Ascending aorta (tissue), 2 donors: ENCODE data around the gene NRXN3. TPM values are rescaled to one million over a fixed set of nuclear protein-coding genes. Genes with fewer than 3 reads are reported as not detected.

Source experiments
- DNase-seq, 2 donors: peaks; one replicate each; pipeline ENCODE4 v3.0.0-alpha.2; 2019; ENCODE audit warnings: low spot score in 2 of 2
- H3K27ac ChIP-seq, 2 donors: fragments of 200-600 bp; sonication (generic); one replicate each; pipeline ENCODE4 v1.5.1; 2016 to 2017; ENCODE audit warnings: mild to moderate bottlenecking in 1 of 2
- H3K27me3 ChIP-seq: fragments of 200-600 bp; sonication (generic); one replicate; pipeline ENCODE4 v1.5.1; 2017
- H3K36me3 ChIP-seq, 2 donors: fragments of 200-600 bp; sonication (generic); one replicate each; pipeline ENCODE4 v1.5.1; 2016
- H3K4me1 ChIP-seq, 2 donors: fragments of 200-600 bp; sonication (generic); one replicate each; pipeline ENCODE4 v1.5.1; 2016 to 2017; ENCODE audit warnings: mild to moderate bottlenecking in 1 of 2
- H3K4me3 ChIP-seq, 2 donors: fragments of 200-600 bp; sonication (generic); one replicate each; pipeline ENCODE4 v1.5.1; 2016 to 2017; ENCODE audit warnings: mild to moderate bottlenecking in 1 of 2
- H3K9me3 ChIP-seq, 2 donors: fragments of 200-600 bp; sonication (generic); one replicate each; pipeline ENCODE4 v1.5.1; 2016
- intact Hi-C: fragments of 100-400 bp; cut with DNase I; formaldehyde crosslinking; loops from one replicate; pipeline ENCODE4 v1.15.1; 2023
- total RNA-seq: library from RNA; depleted of rRNA; stranded (reverse); fragments of >200 nt; gene quantifications from one replicate; pipeline ENCODE4 v1.1.0, GENCODE V29; 2016
- TF ChIP-seq, protein P1 (sequence below), 3 experiments: fragments of 200-600 bp in 2 of 3; fragments of 450-650 bp in 1 of 3; sonication (generic) in 2 of 3; IDR thresholded peaks; one replicate each; pipeline ENCODE4 v1.5.1; 2016 to 2019; ENCODE audit warnings: antibody characterized with exemption in 3 of 3, mild to moderate bottlenecking in 1 of 3, moderate library complexity in 1 of 3

The NRXN3 gene
- total RNA-seq: 21.0 TPM

DNA sequence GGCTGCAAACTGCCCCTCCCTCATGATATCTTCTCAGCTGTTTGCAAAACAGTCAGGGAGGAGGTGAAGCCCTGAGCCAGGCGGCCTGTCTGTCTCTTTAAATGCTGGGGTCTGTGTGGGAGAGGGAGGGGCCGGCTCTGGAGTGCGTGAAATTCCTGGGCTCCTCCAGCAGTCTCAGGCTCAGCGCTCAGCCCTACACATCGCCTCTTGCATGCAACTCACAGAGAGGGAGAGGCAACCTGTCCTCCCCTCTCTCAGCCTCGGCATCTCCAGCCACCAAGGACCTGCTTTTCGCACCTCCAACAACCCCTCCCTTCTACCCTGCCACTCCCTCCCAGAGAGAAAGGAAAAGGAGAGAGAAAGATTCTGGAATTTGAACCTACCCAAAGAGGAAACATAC lies at the start of gene NRXN3:
Gene NRXN3 (plus strand): TSS at position 171 of the 400 bp plus-strand sequence. CDS start 72,721 bp downstream, outside the sequence.
- no peak for DNase-seq
- H3K36me3 ChIP-seq: no peaks in the 10 kb centered on the region
- H3K27ac ChIP-seq: no peak within 1 kb of the TSS
- no peaks in the 10 kb centered on the region for H3K27me3 ChIP-seq
- no peaks in the 10 kb centered on the region for H3K4me1 ChIP-seq
- H3K9me3 ChIP-seq: no peaks in the 10 kb centered on the region
- H3K4me3 ChIP-seq: no peak within 1 kb of the TSS
- TF ChIP-seq, protein P1, sequence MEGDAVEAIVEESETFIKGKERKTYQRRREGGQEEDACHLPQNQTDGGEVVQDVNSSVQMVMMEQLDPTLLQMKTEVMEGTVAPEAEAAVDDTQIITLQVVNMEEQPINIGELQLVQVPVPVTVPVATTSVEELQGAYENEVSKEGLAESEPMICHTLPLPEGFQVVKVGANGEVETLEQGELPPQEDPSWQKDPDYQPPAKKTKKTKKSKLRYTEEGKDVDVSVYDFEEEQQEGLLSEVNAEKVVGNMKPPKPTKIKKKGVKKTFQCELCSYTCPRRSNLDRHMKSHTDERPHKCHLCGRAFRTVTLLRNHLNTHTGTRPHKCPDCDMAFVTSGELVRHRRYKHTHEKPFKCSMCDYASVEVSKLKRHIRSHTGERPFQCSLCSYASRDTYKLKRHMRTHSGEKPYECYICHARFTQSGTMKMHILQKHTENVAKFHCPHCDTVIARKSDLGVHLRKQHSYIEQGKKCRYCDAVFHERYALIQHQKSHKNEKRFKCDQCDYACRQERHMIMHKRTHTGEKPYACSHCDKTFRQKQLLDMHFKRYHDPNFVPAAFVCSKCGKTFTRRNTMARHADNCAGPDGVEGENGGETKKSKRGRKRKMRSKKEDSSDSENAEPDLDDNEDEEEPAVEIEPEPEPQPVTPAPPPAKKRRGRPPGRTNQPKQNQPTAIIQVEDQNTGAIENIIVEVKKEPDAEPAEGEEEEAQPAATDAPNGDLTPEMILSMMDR (IDR thresholded peaks at IDR 0.05): no peak
- intact Hi-C loops: no loop called here

GRCh38 chr14:78122436-78122835 lies 47.7 kb upstream of the NRXN3 start:
- TF ChIP-seq, protein P1 (IDR thresholded peaks at IDR 0.05): no peak

GRCh38 chr14:78123650-78124253 lies 46.4 kb upstream of the NRXN3 start:
- intact Hi-C loops: no loop called here
- no peaks in the 10 kb centered on the region for H3K9me3 ChIP-seq
- H3K4me1 ChIP-seq: no peaks in the 10 kb centered on the region
- H3K36me3 ChIP-seq: no peaks in the 10 kb centered on the region
- DNase-seq: no peak
- H3K27me3 ChIP-seq: no peaks in the 10 kb centered on the region
- TF ChIP-seq, protein P1 (IDR thresholded peaks at IDR 0.05): no peak
- H3K27ac ChIP-seq: no peak overlapping the region
- H3K4me3 ChIP-seq: no peak overlapping the region

More at GRCh38 chr14:78122436-78122835, 47.7 kb upstream of the NRXN3 start:
- Histone ChIP-seq H3K4me1 (no peaks in the 10 kb centered on the region), H3K27ac (no peak overlapping the region), H3K27me3 (no peaks in the 10 kb centered on the region), H3K9me3 (no peaks in the 10 kb centered on the region), H3K36me3 (no peaks in the 10 kb centered on the region), H3K4me3 (no peak overlapping the region)
- no peak for DNase-seq
- intact Hi-C loops: no loop called here

DNA sequence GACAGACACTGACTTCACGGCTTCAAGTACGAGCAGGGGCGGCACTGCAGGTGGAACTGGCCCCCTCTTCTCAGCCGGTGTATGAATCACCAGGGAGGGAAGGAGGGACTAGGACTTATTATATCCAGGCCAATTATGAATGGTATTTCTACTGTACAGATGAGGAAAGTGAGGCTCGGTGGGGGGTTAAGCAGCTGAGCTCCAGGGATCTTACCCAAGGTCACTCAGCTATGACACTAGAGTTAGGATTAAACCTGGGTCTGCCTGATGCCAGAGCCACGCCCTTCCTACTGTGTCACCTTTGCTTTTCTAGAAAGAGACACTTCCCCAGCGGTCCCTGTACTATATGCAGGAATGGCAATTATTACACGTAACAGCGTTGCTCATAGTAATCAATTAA lies 42.2 kb upstream of the NRXN3 start:
- H3K27ac ChIP-seq: no peak overlapping the region
- DNase-seq: no peak
- no peaks in the 10 kb centered on the region for H3K4me1 ChIP-seq
- H3K4me3 ChIP-seq: no peak overlapping the region
- H3K9me3 ChIP-seq: no peaks in the 10 kb centered on the region
- H3K36me3 ChIP-seq: no peaks in the 10 kb centered on the region
- intact Hi-C loops: no loop called here
- H3K27me3 ChIP-seq: no peaks in the 10 kb centered on the region
- TF ChIP-seq, protein P1 (IDR thresholded peaks at IDR 0.05): no peak

DNA sequence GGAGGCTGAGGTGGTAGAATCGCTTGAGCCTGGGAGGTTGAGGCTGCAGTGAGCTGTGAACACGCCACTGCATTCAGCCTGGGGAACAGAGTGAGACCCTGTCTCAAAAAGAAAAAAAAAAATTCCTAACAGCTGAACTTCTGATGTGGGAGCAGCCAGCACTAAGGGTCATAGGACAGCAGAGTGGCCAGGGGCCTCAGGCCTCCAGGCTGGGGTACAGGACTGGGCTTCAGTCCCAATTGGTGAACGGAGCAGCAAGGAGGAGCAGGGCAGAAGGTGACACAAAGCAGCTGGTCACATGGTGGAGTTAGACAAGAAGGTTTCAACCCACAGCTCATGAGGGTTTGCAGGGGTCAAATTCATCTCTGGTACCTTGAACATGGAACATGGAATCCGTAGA lies 40.8 kb upstream of the NRXN3 start:
- Histone ChIP-seq H3K36me3 (no peaks in the 10 kb centered on the region), H3K9me3 (no peaks in the 10 kb centered on the region), H3K4me1 (no peaks in the 10 kb centered on the region), H3K27me3 (no peaks in the 10 kb centered on the region), H3K27ac (no peak overlapping the region), H3K4me3 (no peak overlapping the region)
- intact Hi-C loops: no loop called here
- TF ChIP-seq, protein P1 (IDR thresholded peaks at IDR 0.05): no peak
- no peak for DNase-seq

- no peak overlapping the region for H3K4me3 ChIP-seq
- no peaks in the 10 kb centered on the region for H3K27me3 ChIP-seq
- TF ChIP-seq, protein P1 (IDR thresholded peaks at IDR 0.05): no peak
- H3K9me3 ChIP-seq: no peaks in the 10 kb centered on the region
- H3K4me1 ChIP-seq: no peaks in the 10 kb centered on the region
- no peaks in the 10 kb centered on the region for H3K36me3 ChIP-seq
- intact Hi-C loops: no loop called here
- H3K27ac ChIP-seq: no peak overlapping the region
- no peak for DNase-seq
Measured at GRCh38 chr14:78130356-78130755, 39.8 kb upstream of the NRXN3 start.
